Muscle of back (tissue), 13 donors: ENCODE measurements around the gene TPX2. TPM values are rescaled to one million over a fixed set of nuclear protein-coding genes. Genes with fewer than 3 reads are reported as not detected.

Experiments
- DNase-seq, 3 donors: peaks; one replicate each; pipeline versions ENCODE4 v3.0.0 to v3.0.0-alpha.2; 2013
- long read RNA-seq, 9 donors: transcript quantifications; one replicate each; lab custom pipeline, GENCODE V29; 2026
- polyA plus RNA-seq, 10 donors: library from polyadenylated mRNA; unstranded; fragments of 120-200 nt; gene quantifications; one replicate each; pipeline ENCODE4 v1.2.1, GENCODE V29; 2013; ENCODE audit not compliant: insufficient read length in 10 of 10

Gene TPX2
- polyA plus RNA-seq = 10 to 100 TPM; 20.0 to 46.9 (median 30.5) TPM
- long read RNA-seq, donor 1 = 0 reads
- long read RNA-seq, donor 2, partial matches to known transcripts = 0 of 3 reads
- long read RNA-seq, donor 2, other reads (novel, unspliced or antisense) = 0 of 3 reads
- long read RNA-seq, donor 3 = 0 reads
- long read RNA-seq, donor 4, partial matches to known transcripts = 0 of 1 reads
- long read RNA-seq, donor 4, other reads (novel, unspliced or antisense) = 0 of 1 reads
- long read RNA-seq, donor 5, partial matches to known transcripts = 5 of 6 reads
- long read RNA-seq, donor 5, other reads (novel, unspliced or antisense) = 0 of 6 reads
- long read RNA-seq, donor 6, partial matches to known transcripts = 6 of 8 reads
- long read RNA-seq, donor 6, other reads (novel, unspliced or antisense) = 0 of 8 reads
- long read RNA-seq, donor 7, partial matches to known transcripts = 0 of 3 reads
- long read RNA-seq, donor 7, other reads (novel, unspliced or antisense) = 0 of 3 reads
- long read RNA-seq, donor 8, partial matches to known transcripts = 0 of 1 reads
- long read RNA-seq, donor 8, other reads (novel, unspliced or antisense) = 0 of 1 reads
- long read RNA-seq, donor 9 = 0 reads

- peak; percentile 97 to 98 (median 98) for DNase-seq
Observed at GRCh38 chr20:31738729-31739549, at the start of gene TPX2. Gene TPX2, plus strand, starts transcription at chr20:31739290. Its CDS starts 18,187 bp downstream, at chr20:31757477.

DNA sequence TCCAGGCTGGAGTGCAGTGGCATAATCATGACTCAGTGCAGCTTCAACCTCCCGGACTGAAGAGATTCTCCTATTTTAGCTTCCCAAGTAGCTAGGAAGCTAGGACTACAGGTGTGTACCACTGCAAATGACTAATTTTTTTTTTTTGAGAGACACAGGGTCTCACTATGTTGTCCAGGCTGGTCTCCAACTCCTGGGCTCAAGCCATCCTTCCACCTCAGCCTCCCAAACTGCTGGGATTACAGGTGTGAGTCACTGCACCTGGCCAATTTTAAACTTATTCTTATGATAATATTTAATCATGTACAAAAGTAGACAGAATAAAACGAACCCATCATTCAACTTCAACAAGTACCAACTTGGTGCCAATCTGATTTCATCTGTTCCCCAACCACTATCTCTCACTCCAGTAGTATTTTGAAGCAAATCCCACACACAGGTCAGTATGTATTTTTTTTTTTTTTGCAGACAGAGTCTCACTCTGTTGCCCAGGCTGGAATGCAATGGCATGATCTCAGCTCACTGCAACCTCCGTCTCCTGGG is 48.9 kb upstream of the TPX2 start:
- no peak for DNase-seq

DNA sequence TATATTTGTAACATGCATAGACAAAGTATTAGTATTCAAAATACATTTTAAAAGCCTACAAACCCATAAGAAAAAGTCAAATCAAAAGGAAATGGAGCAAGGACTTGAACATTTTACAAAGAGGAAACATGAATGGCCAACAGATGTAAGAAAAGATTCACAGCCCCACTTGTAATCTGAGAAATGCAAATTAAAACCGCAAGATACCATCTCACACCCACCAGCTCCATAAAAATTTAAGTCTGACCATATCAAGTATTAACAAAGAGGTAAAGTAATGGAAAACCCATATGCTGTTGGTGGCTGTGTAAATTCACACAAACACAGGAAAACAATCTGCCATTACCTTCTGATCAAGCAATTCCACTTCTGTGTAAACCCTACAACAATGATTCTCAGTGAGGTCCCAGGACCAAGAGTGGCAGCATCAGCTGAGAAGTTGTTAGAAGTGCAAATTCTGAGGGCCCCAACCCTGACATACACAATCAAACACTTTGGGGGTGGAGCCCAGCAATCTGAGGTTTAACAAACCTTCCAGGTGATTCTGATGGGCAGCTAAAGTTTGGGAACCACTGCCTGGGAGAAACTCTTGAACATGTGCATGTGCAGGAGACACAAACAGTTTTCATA is 47.3 kb upstream of the TPX2 start:
- peak in 1 of 3 donors; percentile 12 for DNase-seq

GRCh38 chr20:31693402-31693801 is 45.7 kb upstream of the TPX2 start:
- DNase-seq = peak in 1 of 3 donors; percentile 3

GRCh38 chr20:31693987-31694661 is 45.0 kb upstream of the TPX2 start:
- DNase-seq = peak in 2 of 3 donors; percentile 41 to 52

DNA sequence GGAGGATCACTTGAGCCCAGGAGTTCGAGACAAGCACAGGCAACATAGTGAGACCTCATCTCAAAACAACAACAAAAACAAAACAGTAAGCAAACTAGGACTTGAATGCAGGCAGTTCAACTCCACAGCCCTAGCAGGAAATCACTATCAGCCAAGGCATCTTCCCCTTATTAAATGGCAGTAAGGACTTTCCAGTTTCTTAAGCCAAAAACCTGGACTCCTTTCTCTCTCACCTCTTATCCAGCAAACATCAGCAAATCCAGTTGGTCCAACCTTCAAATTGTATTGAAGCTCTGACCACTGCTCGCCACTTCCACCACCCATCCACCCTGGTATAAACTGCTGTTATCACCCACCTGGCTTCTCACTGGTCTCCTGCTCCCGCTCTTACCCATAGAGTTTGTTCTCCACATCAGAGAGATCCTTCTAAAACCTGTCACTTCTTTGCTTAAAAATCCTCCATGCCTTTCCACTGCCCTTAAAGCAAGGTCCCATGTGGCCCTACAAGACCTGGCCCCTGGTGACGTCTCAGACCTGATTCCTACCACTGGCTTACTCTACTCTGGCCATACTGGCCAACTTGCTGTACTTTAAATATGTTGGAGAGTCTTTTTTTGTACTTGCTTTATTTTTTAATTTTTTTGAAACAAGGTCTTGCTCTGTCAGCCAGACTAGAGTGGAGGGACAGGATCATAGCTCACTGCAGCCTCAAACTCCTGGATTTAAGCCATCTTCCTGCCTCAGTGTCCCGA is 44.1 kb upstream of the TPX2 start:
- DNase-seq = no peak

GRCh38 chr20:31695849-31696804 is 43.0 kb upstream of the TPX2 start:
- no peak for DNase-seq

DNA sequence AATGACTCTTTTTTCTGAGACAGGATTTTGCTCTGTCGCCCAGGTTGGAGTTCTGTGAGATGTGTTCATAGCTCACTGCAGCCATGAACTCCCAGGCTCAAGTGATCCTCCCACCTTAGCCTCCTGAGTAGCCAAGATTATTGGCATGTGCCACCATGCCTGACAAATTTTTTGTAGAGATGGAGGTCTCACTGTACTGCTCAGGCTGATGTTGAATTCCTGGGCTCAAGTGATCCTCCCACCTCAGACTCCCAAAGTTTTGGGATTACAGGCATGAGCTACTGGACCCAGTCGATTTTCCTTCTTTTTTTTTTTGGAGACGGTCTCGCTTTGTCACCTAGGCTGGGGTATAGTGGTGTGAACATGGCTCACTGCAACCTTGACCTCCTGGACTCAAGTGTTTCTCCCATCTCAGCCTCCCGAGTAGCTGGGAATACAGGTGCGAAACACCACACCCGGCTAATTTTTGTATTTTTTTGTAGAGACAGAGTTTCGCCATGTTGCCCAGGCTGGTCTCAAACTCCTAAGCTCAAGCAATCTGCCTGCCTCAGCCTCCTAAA is 40.8 kb upstream of the TPX2 start:
- DNase-seq = no peak

DNA sequence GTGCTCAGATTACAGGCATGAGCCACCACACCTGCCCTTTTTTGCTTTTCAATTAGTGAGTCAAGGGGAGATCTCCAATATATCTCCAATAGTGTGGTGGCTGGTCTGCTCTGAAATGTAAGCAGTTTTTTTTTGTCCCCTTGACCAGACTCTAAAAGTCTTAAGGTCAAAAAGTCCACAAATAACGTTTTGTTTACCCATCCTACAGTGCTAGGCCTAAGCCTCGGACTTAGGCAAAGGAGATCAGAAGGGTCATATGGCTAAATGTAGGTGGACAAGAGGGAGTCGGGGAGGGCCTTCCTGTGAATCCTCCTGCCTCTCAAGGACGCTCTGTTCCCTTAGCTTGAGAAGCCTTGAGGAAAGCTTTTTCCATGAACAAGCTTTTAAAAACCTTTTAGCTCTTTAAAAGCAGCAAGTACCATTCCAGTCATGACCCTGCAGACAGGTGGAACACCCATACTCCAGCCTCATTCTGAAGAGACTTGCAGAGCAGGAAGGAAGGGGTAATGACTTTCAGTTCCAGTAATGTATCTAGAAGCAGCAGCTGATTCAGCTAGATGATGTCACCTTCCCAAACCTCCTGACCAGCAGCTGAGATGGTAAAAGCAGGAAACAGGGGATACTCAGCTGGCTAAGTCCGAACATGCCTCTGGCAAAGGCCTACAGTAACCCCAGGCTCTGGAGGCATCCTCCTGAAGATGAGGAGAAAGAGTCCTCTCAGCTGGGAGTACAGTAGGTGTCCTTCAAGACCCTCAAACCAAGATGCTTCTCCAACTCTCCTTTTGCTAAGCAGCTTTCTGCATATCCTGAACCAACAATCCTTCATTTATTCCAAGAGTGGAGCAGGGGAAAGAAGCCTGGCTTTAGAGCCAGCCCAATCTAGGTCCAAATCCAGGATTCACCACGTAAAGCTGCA is 40.0 kb upstream of the TPX2 start:
- peak; percentile 79 to 90 (median 81) for DNase-seq

DNA sequence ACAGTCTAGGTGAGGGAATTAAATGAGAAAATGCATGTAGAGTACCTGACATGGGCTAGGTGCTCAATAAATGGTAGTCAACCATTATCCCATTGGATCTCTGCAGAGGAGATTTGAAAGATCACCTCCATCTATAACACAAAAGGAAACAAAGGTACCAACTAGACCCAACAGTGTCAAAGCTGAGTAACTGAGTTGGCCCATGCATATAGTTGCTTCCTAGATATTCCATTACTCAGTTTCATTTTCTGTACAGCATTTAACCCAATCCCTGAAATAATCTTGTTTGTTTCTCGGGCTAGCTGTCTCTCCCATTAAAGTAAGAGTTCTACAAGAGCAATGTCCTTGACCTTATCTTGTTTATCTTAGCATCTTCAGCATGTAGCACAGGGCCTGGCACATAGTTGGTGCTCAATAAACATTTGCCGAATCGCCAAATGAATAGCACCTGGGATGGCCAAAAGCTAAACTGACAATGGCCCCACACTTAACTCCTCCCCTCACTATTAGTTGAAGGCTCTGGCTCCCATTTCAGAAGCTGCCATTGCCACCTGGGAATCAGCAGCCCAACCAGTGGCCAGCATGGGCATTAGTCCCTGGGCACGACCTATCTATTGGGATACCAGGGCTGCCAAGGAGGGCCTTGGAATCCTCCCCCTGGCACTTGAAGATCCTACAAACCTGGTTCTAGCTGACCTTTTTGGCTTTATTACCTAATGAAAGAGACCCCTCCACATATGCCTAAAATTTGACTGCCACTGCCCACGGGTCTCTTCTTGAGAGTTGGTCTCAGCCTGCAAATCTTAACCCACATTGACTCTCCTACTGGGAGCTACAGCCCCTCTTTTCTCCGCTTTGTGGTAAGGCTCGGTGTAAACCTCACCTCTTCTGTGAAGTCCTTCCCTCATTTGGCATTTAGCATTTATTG is 39.0 kb upstream of the TPX2 start:
- DNase-seq = no peak

GRCh38 chr20:31700747-31701146 is 38.3 kb upstream of the TPX2 start:
- no peak for DNase-seq

DNA sequence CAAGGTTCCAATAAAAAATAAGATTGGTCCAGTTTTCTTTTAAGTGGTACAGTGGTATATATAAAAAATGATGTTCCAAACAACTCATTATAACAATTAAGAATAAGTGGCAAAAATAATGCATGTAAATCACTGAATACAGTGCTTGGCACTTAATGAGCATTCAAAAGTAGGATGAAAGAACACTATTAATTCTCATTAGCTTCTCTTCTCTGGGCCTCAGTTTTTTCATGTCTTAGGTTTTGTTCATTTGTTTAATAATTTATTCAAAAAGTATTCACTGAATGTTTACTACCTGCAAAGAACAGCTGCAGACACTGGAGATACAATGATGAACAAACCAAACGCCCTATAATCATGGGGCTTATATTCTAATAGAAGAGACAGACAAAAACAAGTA is 37.5 kb upstream of the TPX2 start:
- DNase-seq = no peak

DNA sequence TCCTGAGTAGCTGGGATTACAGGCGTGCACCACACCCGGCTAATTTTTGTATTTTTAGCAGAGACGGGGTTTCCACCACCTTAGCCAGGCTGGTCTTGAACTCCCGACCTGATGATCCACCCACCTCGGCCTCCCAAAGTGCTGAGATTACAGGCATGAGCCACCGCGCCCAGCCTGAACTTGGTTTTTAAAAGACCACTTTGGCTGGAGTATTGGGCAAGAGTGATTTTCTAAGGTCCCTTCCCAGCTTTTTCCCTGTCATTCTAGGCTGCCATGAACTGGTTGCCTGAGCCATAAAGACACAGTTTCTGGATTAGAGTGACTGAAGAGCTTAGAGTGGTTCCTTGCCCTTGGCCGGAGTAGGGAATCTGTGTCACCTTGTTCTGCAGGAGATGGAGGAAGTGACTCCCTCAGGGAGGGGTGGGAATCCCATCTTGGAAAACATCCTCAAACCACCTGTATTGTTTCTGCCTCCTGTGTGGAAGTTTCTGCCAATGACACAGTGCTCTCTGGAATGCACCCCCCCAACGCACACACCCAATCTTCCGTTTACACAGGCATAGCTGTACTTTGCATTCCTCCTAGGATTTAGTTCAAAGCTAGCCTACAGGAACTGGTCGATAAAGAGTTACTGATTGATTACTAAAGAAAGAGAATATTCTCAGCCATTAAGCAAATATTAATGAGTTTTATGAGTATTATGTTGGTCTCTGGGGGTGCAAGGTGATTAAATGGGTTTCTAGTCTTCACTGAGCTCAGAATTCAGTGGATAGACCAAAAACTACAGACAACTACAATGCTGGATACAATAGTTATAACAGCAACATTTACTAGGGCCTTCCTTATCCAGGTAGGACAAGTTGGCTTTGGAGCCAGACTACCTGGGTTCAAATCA is 34.6 kb upstream of the TPX2 start:
- DNase-seq = peak in 1 of 3 donors; percentile 14

DNA sequence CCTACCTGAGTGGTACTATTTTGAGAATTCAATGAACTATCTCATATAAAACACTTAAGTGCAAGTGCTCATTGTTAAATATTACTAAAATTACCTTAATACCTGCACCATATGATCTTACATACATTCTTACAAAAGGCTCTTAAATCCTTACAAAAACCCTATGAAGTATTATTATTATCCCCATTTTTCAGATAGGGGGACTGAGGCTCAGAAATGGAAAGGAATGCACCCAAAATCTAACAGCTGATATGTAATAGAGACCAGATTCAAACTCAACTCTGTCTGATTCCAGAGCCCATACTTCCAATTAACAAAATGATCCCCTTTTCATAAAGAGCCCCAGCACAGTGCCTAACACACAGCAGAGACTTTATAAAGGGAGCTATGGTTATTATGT is 33.9 kb upstream of the TPX2 start:
- DNase-seq = no peak
